Pancreas (tissue), 10 donors: Measurements from ENCODE around the gene RAI1. TPM values are rescaled to one million over a fixed set of nuclear protein-coding genes. Genes with fewer than 3 reads are reported as not detected.
A peak's percentile ranks its signal among the peaks of the same experiment; 100 is the strongest.

ENCODE experiments used
- ATAC-seq, 4 donors: fragments of 200-7000 bp; cut with Tn5 transposase; one replicate each; pipeline versions ENCODE4 v1.8.0 to v1.9.1; 2020; ENCODE audit warnings: mild to moderate bottlenecking in 4 of 4, moderate library complexity in 4 of 4
- DNase-seq, 6 donors: peaks; one replicate each; pipeline ENCODE4 v3.0.0-alpha.2; 2020
- FAIRE-seq: peaks from 2 replicates; lab custom pipeline; 2012; peaks lifted over from hg19 to GRCh38; lab: Jason Lieb, UNC
- H3K27ac ChIP-seq, 4 donors: fragments of 200-600 bp; sonication (generic); 1 replicate in 3 of 4; 2 replicates in 1 of 4; pipeline versions ENCODE4 v1.5.0 to v1.8.0; 2020
- H3K27me3 ChIP-seq, 4 donors: fragments of 200-600 bp; one replicate each; pipeline ENCODE4 v1.8.0; 2021
- H3K36me3 ChIP-seq, 3 donors: fragments of 200-600 bp; sonication (generic) in 1 of 3; one replicate each; pipeline versions ENCODE4 v1.5.0 to v1.8.0; 2020 to 2021
- H3K4me1 ChIP-seq, 3 donors: fragments of 200-600 bp; one replicate each; pipeline ENCODE4 v1.8.0; 2021
- H3K4me3 ChIP-seq, 4 donors: fragments of 200-600 bp; sonication (generic) in 2 of 4; one replicate each; pipeline versions ENCODE4 v1.5.0 to v1.8.0; 2020 to 2021
- H3K9me3 ChIP-seq, 4 donors: fragments of 200-600 bp; one replicate each; pipeline ENCODE4 v1.8.0; 2021
- WGBS, 2 donors: extraction: QIAGEN DNeasy Blood & Tissue Kit; methylation state at CpG; one replicate each; pipeline ENCODE4 v1.1.7; 2013; 5-methylcytosine and 5-hydroxymethylcytosine counted together
- intact Hi-C, 3 donors: fragments of 100-400 bp; cut with DNase I; formaldehyde crosslinking; loops; one replicate each; pipeline versions ENCODE4 v1.11.1 to v1.14.2; 2022
- polyA plus RNA-seq, 2 donors: library from polyadenylated mRNA; stranded (reverse); fragments of 200-250 nt; gene quantifications; one replicate each; pipeline ENCODE4 v1.2.3, GENCODE V29; 2013
- total RNA-seq, 6 donors: library from RNA; stranded (reverse); fragmentation: NEBNext Ultra II Directional in 4 of 6; extraction: Animal tissue kit (Norgen Biotek cat#: 25700) in 4 of 6; gene quantifications; one replicate each; pipeline versions ENCODE4 v1.2.1 to v1.2.4, GENCODE V29; 2021 to 2023
- TF ChIP-seq, protein P1 (sequence below), 4 donors: fragments of 200-600 bp; sonication (generic) in 3 of 4; IDR thresholded peaks; one replicate each; pipeline versions ENCODE4 v1.5.0 to v1.8.0; 2021; ENCODE audit warnings: antibody characterized with exemption in 4 of 4
- donor health status: healthy with polysubstance abuse.
- donor health status: DM: no; HTN: no; CAD: no; lungs with moderate emphysema.
- donor health status: DM: no; HTN: no; CAD: no.
- donor health status: control.
- donor health status: control.
- donor health status: Bipolar disorder and iron deficiency.
- donor health status: DM: yes; HTN: yes; CAD: no.
- donor health status: DM: no; HTN: no; CAD: no.
- donor health status: DM: no; HTN: no; CAD: no.
- donor health status: DM: yes; HTN: yes; CAD: no.

The RAI1 gene
- total and polyA plus RNA-seq, 8 donors = 12.1 to 23.9 (median 16.7) TPM

DNA sequence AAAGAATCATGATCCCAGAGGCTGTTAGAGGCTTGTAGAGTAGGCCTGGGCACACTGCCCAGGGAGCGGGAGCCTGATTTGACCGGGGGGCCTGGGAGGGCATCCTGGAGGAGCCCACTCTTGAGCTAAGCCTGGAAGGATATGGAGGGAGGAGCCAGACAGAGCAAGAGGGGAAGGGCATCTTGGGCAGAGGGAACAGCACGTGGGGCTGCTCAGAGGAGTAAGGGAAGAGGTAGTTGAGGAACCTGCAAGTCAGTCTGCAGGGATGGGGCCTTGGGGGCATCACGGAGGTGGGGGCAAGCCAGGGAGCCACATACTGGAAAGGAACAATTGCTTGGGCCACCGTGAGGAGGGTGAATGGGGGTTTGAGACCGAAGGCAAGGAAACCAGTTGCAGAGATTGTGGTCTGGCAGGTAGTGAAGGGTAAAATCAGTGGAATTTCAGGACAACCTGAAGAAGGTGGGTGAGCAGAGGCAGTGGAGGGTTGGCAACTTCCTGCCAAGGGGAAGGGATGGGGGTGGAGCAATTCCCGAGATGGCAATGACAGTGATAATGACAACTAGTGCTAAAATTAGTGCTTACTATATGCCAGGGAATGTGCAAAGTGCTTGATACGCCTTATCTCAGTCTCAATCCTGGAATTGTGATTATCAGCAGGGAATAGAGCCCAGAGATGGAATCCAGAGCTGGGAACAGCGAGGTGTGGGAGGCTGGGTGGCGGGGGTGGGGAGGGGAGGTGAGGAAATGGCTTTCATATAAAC lies 9.7 kb upstream of the RAI1 start:
- H3K36me3 ChIP-seq = no peaks in the 10 kb centered on the region
- DNase-seq = peak in 1 of 6 donors; percentile 33
- FAIRE-seq = no peak
- TF ChIP-seq, protein P1, sequence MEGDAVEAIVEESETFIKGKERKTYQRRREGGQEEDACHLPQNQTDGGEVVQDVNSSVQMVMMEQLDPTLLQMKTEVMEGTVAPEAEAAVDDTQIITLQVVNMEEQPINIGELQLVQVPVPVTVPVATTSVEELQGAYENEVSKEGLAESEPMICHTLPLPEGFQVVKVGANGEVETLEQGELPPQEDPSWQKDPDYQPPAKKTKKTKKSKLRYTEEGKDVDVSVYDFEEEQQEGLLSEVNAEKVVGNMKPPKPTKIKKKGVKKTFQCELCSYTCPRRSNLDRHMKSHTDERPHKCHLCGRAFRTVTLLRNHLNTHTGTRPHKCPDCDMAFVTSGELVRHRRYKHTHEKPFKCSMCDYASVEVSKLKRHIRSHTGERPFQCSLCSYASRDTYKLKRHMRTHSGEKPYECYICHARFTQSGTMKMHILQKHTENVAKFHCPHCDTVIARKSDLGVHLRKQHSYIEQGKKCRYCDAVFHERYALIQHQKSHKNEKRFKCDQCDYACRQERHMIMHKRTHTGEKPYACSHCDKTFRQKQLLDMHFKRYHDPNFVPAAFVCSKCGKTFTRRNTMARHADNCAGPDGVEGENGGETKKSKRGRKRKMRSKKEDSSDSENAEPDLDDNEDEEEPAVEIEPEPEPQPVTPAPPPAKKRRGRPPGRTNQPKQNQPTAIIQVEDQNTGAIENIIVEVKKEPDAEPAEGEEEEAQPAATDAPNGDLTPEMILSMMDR (IDR thresholded peaks at IDR 0.05) = no peak
- 64 to 67% methylated on average over 10 of the region's 10 CpGs for WGBS, 2 donors
- no peak for ATAC-seq
- no peaks in the 10 kb centered on the region for H3K9me3 ChIP-seq
- H3K27ac ChIP-seq = no peak overlapping the region
- no peaks in the 10 kb centered on the region for H3K27me3 ChIP-seq
- no peak overlapping the region for H3K4me3 ChIP-seq
- intact Hi-C loops = loop anchor here in 1 of 3 donors (10.0 kb wide), 3 partner anchors 123 to 363 kb away; partner anchors contain the start of genes ATPAF2 and GID4
- no peaks in the 10 kb centered on the region for H3K4me1 ChIP-seq

DNA sequence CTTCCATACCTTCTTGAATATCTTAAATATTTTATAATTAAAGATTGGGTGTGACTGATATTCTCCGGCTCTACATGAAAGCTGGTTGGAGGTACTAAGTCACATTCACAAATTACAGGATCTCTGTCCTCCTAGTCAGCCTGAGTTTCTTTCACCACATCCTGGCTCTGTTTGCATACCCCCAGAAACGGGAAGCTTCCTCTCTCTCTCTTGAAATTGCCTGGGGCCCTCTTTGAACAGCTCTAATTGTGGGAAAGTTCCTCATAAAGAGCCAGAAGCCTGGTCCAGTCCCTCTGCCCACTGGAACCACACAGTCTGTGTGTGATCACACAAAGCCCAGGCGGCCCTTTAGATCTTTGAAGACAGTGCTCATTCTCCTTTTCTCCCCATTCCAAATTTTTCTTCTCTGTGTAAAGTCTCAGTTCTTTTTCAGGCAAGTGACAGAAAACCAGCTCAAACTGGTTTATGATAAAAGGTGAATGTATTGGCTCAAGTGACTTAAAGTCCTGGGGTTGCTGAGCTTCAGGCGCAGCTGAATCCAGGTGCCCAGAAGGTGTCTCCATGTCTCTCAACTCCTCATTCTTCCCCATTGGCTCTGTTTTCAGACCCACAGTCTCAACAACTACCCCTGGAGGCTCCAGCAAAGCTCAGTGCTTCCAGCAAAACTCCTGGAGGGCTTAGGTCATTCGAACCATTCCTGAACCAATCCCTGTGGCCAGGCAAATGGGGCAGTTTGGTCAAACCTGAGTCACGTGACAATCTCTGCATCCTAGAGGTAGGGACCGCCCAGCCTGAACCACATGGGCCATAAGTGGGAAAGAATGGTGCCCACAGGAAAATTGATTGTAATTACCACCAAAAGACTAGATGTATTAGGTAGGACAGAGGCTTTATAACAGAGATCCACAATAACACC lies 8.5 kb upstream of the RAI1 start:
- intact Hi-C loops = loop anchor here in 1 of 3 donors (10.0 kb wide), 3 partner anchors 122 to 362 kb away; partner anchors contain the start of genes ATPAF2 and GID4
- H3K9me3 ChIP-seq = no peaks in the 10 kb centered on the region
- H3K36me3 ChIP-seq = no peaks in the 10 kb centered on the region
- DNase-seq (peak in 1 of 6 donors; percentile 14), FAIRE-seq (no peak), ATAC-seq (peak in 2 of 4 donors; percentile 10 to 48)
- WGBS, 2 donors = 78 to 85% methylated on average over 7 of the region's 7 CpGs
- TF ChIP-seq, protein P1 (IDR thresholded peaks at IDR 0.05) = no peak
- H3K27ac ChIP-seq = no peak overlapping the region
- no peaks in the 10 kb centered on the region for H3K4me1 ChIP-seq
- H3K4me3 ChIP-seq = no peak overlapping the region
- H3K27me3 ChIP-seq = no peaks in the 10 kb centered on the region

DNA sequence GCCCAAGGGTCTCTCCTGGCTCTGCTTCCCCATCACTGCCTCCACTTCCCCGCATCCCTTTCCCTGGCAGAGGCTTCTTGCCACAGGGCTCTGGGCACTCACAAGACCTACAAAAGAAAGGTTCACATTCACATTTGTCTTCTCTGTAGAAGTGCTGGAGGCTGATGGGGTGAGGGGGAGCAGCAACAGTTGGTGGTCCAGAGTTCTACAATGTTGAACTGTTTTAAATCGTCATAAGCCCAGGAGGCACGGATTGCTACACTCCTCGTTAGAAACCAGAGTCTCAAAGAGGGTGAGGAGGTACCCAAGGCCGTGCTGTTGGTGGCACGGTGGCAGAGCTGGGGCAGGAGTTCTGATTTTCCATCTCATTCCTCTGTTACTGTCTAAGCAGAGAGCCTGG lies 5.8 kb upstream of the RAI1 start:
- intact Hi-C loops = loop anchor here in 1 of 3 donors (10.0 kb wide), 3 partner anchors 119 to 359 kb away; partner anchors contain the start of genes ATPAF2 and GID4
- Histone ChIP-seq H3K4me3 (no peak overlapping the region), H3K36me3 (no peaks in the 10 kb centered on the region), H3K27me3 (no peaks in the 10 kb centered on the region), H3K9me3 (no peaks in the 10 kb centered on the region), H3K4me1 (no peaks in the 10 kb centered on the region), H3K27ac (no peak overlapping the region)
- ATAC-seq (no peak), DNase-seq (no peak), FAIRE-seq (no peak)
- 77 to 86% methylated on average over 6 of the region's 6 CpGs for WGBS, 2 donors
- TF ChIP-seq, protein P1 (IDR thresholded peaks at IDR 0.05) = no peak

DNA sequence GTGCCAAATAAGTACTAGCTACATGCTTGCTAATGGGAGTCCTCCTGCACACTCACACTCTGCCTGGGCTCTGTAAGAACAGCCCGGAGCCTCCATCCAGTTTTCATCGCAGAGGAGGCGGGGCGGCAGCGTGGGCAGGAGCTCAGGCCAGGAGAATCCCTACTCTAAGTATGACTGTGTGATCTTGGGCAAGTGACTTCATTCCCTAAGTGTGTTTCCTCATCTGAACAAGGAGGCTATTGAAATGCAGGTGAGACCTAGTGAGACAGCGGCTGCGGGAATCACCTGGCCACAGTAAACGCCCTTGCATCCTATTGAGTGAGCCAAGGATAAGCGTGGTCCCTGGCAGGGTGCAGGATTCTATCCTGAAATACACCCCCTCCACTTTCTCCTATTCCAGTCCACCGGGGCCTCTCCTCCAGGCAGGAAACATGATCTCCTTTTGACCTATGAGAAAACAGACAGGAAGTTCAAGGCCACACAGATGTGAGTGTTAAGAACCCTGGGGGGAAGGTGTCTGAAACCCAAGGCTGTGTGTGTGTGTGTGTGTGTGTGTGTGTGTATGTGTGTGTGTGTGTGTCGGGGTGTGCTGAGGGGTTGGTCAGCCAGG lies 5.2 kb upstream of the RAI1 start:
- 66 to 77% methylated on average over 11 of the region's 11 CpGs for WGBS, 2 donors
- intact Hi-C loops = loop anchor here in 1 of 3 donors (10.0 kb wide), 3 partner anchors 119 to 359 kb away; partner anchors contain the start of genes ATPAF2 and GID4
- FAIRE-seq (no peak), ATAC-seq (peak; percentile 13 to 56 (median 38)), DNase-seq (no peak)
- H3K4me1 ChIP-seq = no peaks in the 10 kb centered on the region
- no peaks in the 10 kb centered on the region for H3K9me3 ChIP-seq
- no peaks in the 10 kb centered on the region for H3K36me3 ChIP-seq
- H3K27me3 ChIP-seq = no peaks in the 10 kb centered on the region
- no peak overlapping the region for H3K4me3 ChIP-seq
- TF ChIP-seq, protein P1 (IDR thresholded peaks at IDR 0.05) = no peak
- no peak overlapping the region for H3K27ac ChIP-seq
